Measurements from ENCODE around the gene RPL36A. TPM values are rescaled to one million over a fixed set of nuclear protein-coding genes. Genes with fewer than 3 reads are reported as not detected.

Gene RPL36A
- total RNA-seq, 6 donors from 2014 or later = 165 to 641 (median 228) TPM

GRCh38 chrX:101357166-101357795, 33.5 kb upstream of the RPL36A start:
- ATAC-seq (ENCODE audit: low FRiP score in 2 of 2) = no peak
- WGBS, 2 donors = 25 to 41% methylated on average over 4 to 5 of the region's 5 CpGs
- H3K4me3 ChIP-seq = no peak overlapping the region
- no peaks in the 10 kb centered on the region for H3K36me3 ChIP-seq
- H3K9me3 ChIP-seq = no peaks in the 10 kb centered on the region
- H3K27ac ChIP-seq = no peak overlapping the region
- no peak for DNase-seq
- no peaks in the 10 kb centered on the region for H3K27me3 ChIP-seq
- TF ChIP-seq, protein P1, sequence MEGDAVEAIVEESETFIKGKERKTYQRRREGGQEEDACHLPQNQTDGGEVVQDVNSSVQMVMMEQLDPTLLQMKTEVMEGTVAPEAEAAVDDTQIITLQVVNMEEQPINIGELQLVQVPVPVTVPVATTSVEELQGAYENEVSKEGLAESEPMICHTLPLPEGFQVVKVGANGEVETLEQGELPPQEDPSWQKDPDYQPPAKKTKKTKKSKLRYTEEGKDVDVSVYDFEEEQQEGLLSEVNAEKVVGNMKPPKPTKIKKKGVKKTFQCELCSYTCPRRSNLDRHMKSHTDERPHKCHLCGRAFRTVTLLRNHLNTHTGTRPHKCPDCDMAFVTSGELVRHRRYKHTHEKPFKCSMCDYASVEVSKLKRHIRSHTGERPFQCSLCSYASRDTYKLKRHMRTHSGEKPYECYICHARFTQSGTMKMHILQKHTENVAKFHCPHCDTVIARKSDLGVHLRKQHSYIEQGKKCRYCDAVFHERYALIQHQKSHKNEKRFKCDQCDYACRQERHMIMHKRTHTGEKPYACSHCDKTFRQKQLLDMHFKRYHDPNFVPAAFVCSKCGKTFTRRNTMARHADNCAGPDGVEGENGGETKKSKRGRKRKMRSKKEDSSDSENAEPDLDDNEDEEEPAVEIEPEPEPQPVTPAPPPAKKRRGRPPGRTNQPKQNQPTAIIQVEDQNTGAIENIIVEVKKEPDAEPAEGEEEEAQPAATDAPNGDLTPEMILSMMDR (IDR thresholded peaks at IDR 0.05) = no peak
- TF ChIP-seq POLR2AphosphoS5 (IDR thresholded peaks at IDR 0.05) (no peak), POLR2A (IDR thresholded peaks at IDR 0.05) (no peak), EP300 (IDR thresholded peaks at IDR 0.05) (no peak)
- H3K4me1 ChIP-seq = no peaks in the 10 kb centered on the region

DNA sequence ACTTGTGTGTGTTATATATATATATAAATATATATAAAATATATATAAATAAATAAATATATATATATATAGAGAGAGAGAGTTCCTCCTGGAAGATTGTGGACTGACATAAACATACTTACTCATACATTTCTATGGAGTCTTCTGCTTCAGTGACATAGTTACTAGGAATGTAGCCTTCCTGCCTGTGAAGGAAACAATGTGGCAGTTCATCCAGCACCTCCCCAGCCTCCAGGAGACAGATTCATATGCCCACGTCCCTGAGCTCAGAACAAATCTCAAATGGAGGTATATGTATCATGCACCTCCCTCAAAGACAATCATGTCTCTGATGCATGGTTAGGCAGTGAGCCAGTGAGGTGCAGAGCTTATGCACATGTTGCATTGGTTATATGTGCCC, 30.8 kb upstream of the RPL36A start:
- Histone ChIP-seq H3K27me3 (no peaks in the 10 kb centered on the region), H3K36me3 (no peaks in the 10 kb centered on the region), H3K9me3 (no peaks in the 10 kb centered on the region), H3K4me1 (no peaks in the 10 kb centered on the region), H3K27ac (no peak overlapping the region), H3K4me3 (no peak overlapping the region)
- ATAC-seq (ENCODE audit: low FRiP score in 2 of 2) (no peak), DNase-seq (no peak)
- 40 to 54% methylated on average over 1 of the region's 1 CpG for WGBS, 2 donors
- TF ChIP-seq POLR2A (IDR thresholded peaks at IDR 0.05) (no peak), EP300 (IDR thresholded peaks at IDR 0.05) (no peak), POLR2AphosphoS5 (IDR thresholded peaks at IDR 0.05) (no peak)
- TF ChIP-seq, protein P1 (IDR thresholded peaks at IDR 0.05) = no peak

GRCh38 chrX:101360390-101360789, 30.4 kb upstream of the RPL36A start:
- WGBS, 2 donors = 63 to 100% methylated on average over 2 to 7 of the region's 7 CpGs
- H3K4me3 ChIP-seq = no peak overlapping the region
- ATAC-seq (ENCODE audit: low FRiP score in 2 of 2) (no peak), DNase-seq (no peak)
- H3K9me3 ChIP-seq = no peaks in the 10 kb centered on the region
- H3K36me3 ChIP-seq = no peaks in the 10 kb centered on the region
- no peak overlapping the region for H3K27ac ChIP-seq
- TF ChIP-seq POLR2AphosphoS5 (IDR thresholded peaks at IDR 0.05) (no peak), EP300 (IDR thresholded peaks at IDR 0.05) (no peak), POLR2A (IDR thresholded peaks at IDR 0.05) (no peak)
- TF ChIP-seq, protein P1 (IDR thresholded peaks at IDR 0.05) = no peak
- H3K27me3 ChIP-seq = no peaks in the 10 kb centered on the region
- no peaks in the 10 kb centered on the region for H3K4me1 ChIP-seq

GRCh38 chrX:101362116-101362515, 28.7 kb upstream of the RPL36A start:
- no peaks in the 10 kb centered on the region for H3K9me3 ChIP-seq
- ATAC-seq (ENCODE audit: low FRiP score in 2 of 2) (no peak), DNase-seq (no peak)
- H3K4me1 ChIP-seq = no peaks in the 10 kb centered on the region
- 63 to 77% methylated on average over 3 of the region's 3 CpGs for WGBS, 2 donors
- H3K36me3 ChIP-seq = no peaks in the 10 kb centered on the region
- no peak overlapping the region for H3K4me3 ChIP-seq
- TF ChIP-seq POLR2A (IDR thresholded peaks at IDR 0.05) (no peak), POLR2AphosphoS5 (IDR thresholded peaks at IDR 0.05) (no peak), EP300 (IDR thresholded peaks at IDR 0.05) (no peak)
- TF ChIP-seq, protein P1 (IDR thresholded peaks at IDR 0.05) = no peak
- no peaks in the 10 kb centered on the region for H3K27me3 ChIP-seq
- H3K27ac ChIP-seq = no peak overlapping the region

GRCh38 chrX:101362757-101363156, 28.1 kb upstream of the RPL36A start:
- H3K27me3 ChIP-seq = no peaks in the 10 kb centered on the region
- no peaks in the 10 kb centered on the region for H3K4me1 ChIP-seq
- no peak overlapping the region for H3K27ac ChIP-seq
- no peak for DNase-seq
- no peak overlapping the region for H3K4me3 ChIP-seq
- TF ChIP-seq, protein P1 (IDR thresholded peaks at IDR 0.05) = no peak
- TF ChIP-seq POLR2A (IDR thresholded peaks at IDR 0.05) = no peak
- no peak for TF ChIP-seq POLR2AphosphoS5 (IDR thresholded peaks at IDR 0.05)
- TF ChIP-seq EP300 (IDR thresholded peaks at IDR 0.05) = no peak
- H3K9me3 ChIP-seq = no peaks in the 10 kb centered on the region
- ATAC-seq (ENCODE audit: low FRiP score in 2 of 2) = no peak
- H3K36me3 ChIP-seq = no peaks in the 10 kb centered on the region

Data from upper lobe of left lung (tissue), 6 donors.